ENCODE measurements around the gene PAPPA.

DNA sequence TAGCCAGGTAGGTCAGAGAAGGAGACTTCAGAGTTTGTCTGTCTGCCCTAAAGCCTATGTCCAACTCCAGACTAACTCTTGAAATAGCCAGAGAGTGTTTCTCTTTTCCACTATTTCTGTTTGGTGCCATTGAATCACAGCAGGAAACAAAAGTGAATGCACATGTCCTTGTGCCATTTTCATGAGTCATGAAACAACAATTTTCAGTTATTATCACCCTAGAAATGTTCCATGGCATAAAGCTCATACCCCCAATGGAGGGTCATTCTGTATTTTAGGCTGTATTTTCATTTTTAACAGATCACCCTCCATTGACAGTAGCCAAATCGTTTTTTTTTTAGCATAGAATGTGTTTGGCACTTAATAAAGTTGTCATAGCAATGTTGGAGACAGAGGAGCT, 124.7 kb downstream of the PAPPA start:
- no peak for TF ChIP-seq CTCF (IDR thresholded peaks at IDR 0.05)
- no peak for TF ChIP-seq POLR2A (IDR thresholded peaks at IDR 0.05)
